ENCODE results near the gene EIF3K.

Gene EIF3K

GRCh38 chr19:38587562-38587961 lies 31.4 kb upstream of the EIF3K start:
- no peak for TF ChIP-seq ISL1 (CRISPR knock-in tag; IDR thresholded peaks at IDR 0.05)
- TF ChIP-seq RARB (CRISPR knock-in tag; IDR thresholded peaks at IDR 0.05), result no peak
- TF ChIP-seq PPARA (CRISPR knock-in tag; IDR thresholded peaks at IDR 0.05; ENCODE audit: borderline replicate concordance), result no peak
- no peak for TF ChIP-seq CSRNP3 (CRISPR knock-in tag; IDR thresholded peaks at IDR 0.05)
- no peak for TF ChIP-seq CSDC2 (CRISPR knock-in tag; IDR thresholded peaks at IDR 0.05)
- TF ChIP-seq BACH2 (CRISPR knock-in tag; IDR thresholded peaks at IDR 0.05; ENCODE audit: borderline replicate concordance), result no peak
- no peak for TF ChIP-seq CREB5 (CRISPR knock-in tag; IDR thresholded peaks at IDR 0.05; ENCODE audit: low read depth)
- no peak for TF ChIP-seq ZNF70 (CRISPR knock-in tag; IDR thresholded peaks at IDR 0.05)
- no peak for TF ChIP-seq TOX (CRISPR knock-in tag; IDR thresholded peaks at IDR 0.05; ENCODE audit: borderline replicate concordance)
- no peak for TF ChIP-seq TCF4 (CRISPR knock-in tag; IDR thresholded peaks at IDR 0.05; ENCODE audit: borderline replicate concordance)
- no peak for TF ChIP-seq TSHZ2 (CRISPR knock-in tag; IDR thresholded peaks at IDR 0.05)
- TF ChIP-seq ESRRG (CRISPR knock-in tag; IDR thresholded peaks at IDR 0.05), result no peak
- TF ChIP-seq ZNF8 (CRISPR knock-in tag; IDR thresholded peaks at IDR 0.05), result no peak
- no peak for TF ChIP-seq GLIS3 (CRISPR knock-in tag; IDR thresholded peaks at IDR 0.05)
- no peak for TF ChIP-seq ZFP3 (CRISPR knock-in tag; IDR thresholded peaks at IDR 0.05)
- no peak for TF ChIP-seq ZC3H10 (CRISPR knock-in tag; IDR thresholded peaks at IDR 0.05)
- TF ChIP-seq OSR1 (CRISPR knock-in tag; IDR thresholded peaks at IDR 0.05), result no peak
- TF ChIP-seq PATZ1 (CRISPR knock-in tag; IDR thresholded peaks at IDR 0.05; ENCODE audit: borderline replicate concordance), result no peak
- TF ChIP-seq ZFP30 (CRISPR knock-in tag; IDR thresholded peaks at IDR 0.05), result no peak

GRCh38 chr19:38588041-38588440 lies 30.9 kb upstream of the EIF3K start:
- ATAC-seq, result no peak
- TF ChIP-seq ARNTL (CRISPR knock-in tag; IDR thresholded peaks at IDR 0.05; ENCODE audit: borderline replicate concordance, low read depth) (no peak), ISL1 (CRISPR knock-in tag; IDR thresholded peaks at IDR 0.05) (no peak), CSDC2 (CRISPR knock-in tag; IDR thresholded peaks at IDR 0.05) (no peak), ZFP30 (CRISPR knock-in tag; IDR thresholded peaks at IDR 0.05) (no peak), SNAI2 (CRISPR knock-in tag; IDR thresholded peaks at IDR 0.05) (no peak), GLIS3 (CRISPR knock-in tag; IDR thresholded peaks at IDR 0.05) (no peak), TCF4 (CRISPR knock-in tag; IDR thresholded peaks at IDR 0.05; ENCODE audit: borderline replicate concordance) (no peak), ZFP3 (CRISPR knock-in tag; IDR thresholded peaks at IDR 0.05) (no peak), BACH2 (CRISPR knock-in tag; IDR thresholded peaks at IDR 0.05; ENCODE audit: borderline replicate concordance) (no peak), TOX (CRISPR knock-in tag; IDR thresholded peaks at IDR 0.05; ENCODE audit: borderline replicate concordance) (no peak), ZNF8 (CRISPR knock-in tag; IDR thresholded peaks at IDR 0.05) (no peak)

More at GRCh38 chr19:38587562-38587961, 31.4 kb upstream of the EIF3K start:
- no peak for ATAC-seq

GRCh38 chr19:38592940-38593339 lies 26.0 kb upstream of the EIF3K start:
- ATAC-seq, result no peak
- TF ChIP-seq ARNTL (CRISPR knock-in tag; IDR thresholded peaks at IDR 0.05; ENCODE audit: borderline replicate concordance, low read depth), result no peak

Measured in SK-N-SH treated with all-trans-retinoic acid at 6 μM for 48 hours (cell line).